K562 (cell line): Measurements from ENCODE around the gene KNSTRN. TPM values are rescaled to one million over a fixed set of nuclear protein-coding genes. Genes with fewer than 3 reads are reported as not detected.

Experiments used
- ATF6 ChIP-seq: sonication (generic); formaldehyde crosslinking; IDR thresholded peaks from 2 replicates; pipeline ENCODE4 v1.4.0; 2020; ENCODE audit warnings: mild to moderate bottlenecking, missing genetic modification reagents
- BCL6 ChIP-seq: fragments of 250-450 bp; sonication (Bioruptor Pico); IDR thresholded peaks from 2 replicates; pipeline ENCODE4 v1.4.0; 2020
- GATAD2A ChIP-seq: fragments of 450-650 bp; IDR thresholded peaks from 2 replicates; pipeline ENCODE4 v1.6.1; 2017
- HOXB6 ChIP-seq: fragments of 250-450 bp; sonication (Bioruptor Pico); IDR thresholded peaks from 2 replicates; pipeline ENCODE4 v1.5.1; 2022; ENCODE audit warnings: mild to moderate bottlenecking, borderline replicate concordance
- MTF1 ChIP-seq: fragments of 250-450 bp; sonication (Bioruptor Pico); IDR thresholded peaks from 2 replicates; pipeline ENCODE4 v1.9.0; 2021; ENCODE audit warnings: moderate library complexity, mild to moderate bottlenecking, inconsistent platforms, borderline replicate concordance
- MYBL2 ChIP-seq, 2 experiments: fragments of 450-650 bp in 1 of 2; sonication (generic) in 1 of 2; formaldehyde crosslinking in 1 of 2; IDR thresholded peaks; 2 replicates each; pipeline versions ENCODE4 v1.6.1 to v1.8.1; 2017 to 2022; ENCODE audit warnings: borderline replicate concordance in 1 of 2, inconsistent platforms in 1 of 2, low read depth in 1 of 2, mild to moderate bottlenecking in 1 of 2, missing genetic modification reagents in 1 of 2, moderate library complexity in 1 of 2
- NRF1 ChIP-seq, 2 experiments: fragments of 450-650 bp; IDR thresholded peaks in 1 of 2; conservative IDR thresholded peaks in 1 of 2; 2 replicates each; pipeline ENCODE4 v1.6.1; 2014; ENCODE audit warnings: mild to moderate bottlenecking in 2 of 2
- RBFOX2 ChIP-seq: fragments of 200-400 bp; formaldehyde crosslinking; IDR thresholded peaks from 2 replicates; pipeline ENCODE4 v1.6.1; 2017; ENCODE audit warnings: low read depth, mild to moderate bottlenecking, low read length, moderate library complexity
- REST ChIP-seq, 2 experiments: fragments of 450-650 bp; formaldehyde crosslinking in 1 of 2; IDR thresholded peaks; 2 replicates each; pipeline versions ENCODE4 v1.4.0 to v1.6.1; 2014 to 2020; ENCODE audit warnings: mild to moderate bottlenecking in 2 of 2, borderline replicate concordance in 1 of 2, low read depth in 1 of 2
- SRSF3 ChIP-seq: fragments of 200-400 bp; formaldehyde crosslinking; IDR thresholded peaks from 2 replicates; pipeline ENCODE4 v1.6.1; 2016; ENCODE audit warnings: mild to moderate bottlenecking, low read length, moderate library complexity; ENCODE audit not compliant: insufficient read depth
- TBL1XR1 ChIP-seq, 2 experiments: IDR thresholded peaks; 2 replicates each; pipeline ENCODE4 v1.6.1; 2012; ENCODE audit warnings: improper control_type of control experiment in 2 of 2, low read length in 2 of 2, mild to moderate bottlenecking in 1 of 2
- TSC22D4 ChIP-seq: fragments of 450-650 bp; IDR thresholded peaks from 2 replicates; pipeline ENCODE4 v1.6.1; 2016; ENCODE audit warnings: missing genetic modification characterization, missing biosample characterization, control low read depth
- ZNF24 ChIP-seq: fragments of 450-650 bp; IDR thresholded peaks from 2 replicates; pipeline ENCODE4 v1.6.1; 2016
- ZNF76 ChIP-seq: fragments of 250-450 bp; sonication (Bioruptor Pico); IDR thresholded peaks from 2 replicates; pipeline ENCODE4 v1.4.0; 2020; ENCODE audit warnings: mild to moderate bottlenecking, moderate library complexity, borderline replicate concordance
- polyA plus RNA-seq, 8 experiments: library from polyadenylated mRNA; depleted of rRNA in 4 of 8; stranded (reverse) in 5 of 8; unstranded in 3 of 8; fragments of >200 nt; fragmentation: Nextera tagmentation in 2 of 8; fragmentation: Illumina TruSeq in 1 of 8; extraction: Ambion mirVana in 2 of 8; extraction: Trizol in 1 of 8; gene quantifications; 2 replicates each; pipeline versions ENCODE4 v1.2.1 to v1.2.3, GENCODE V29; 2011 to 2014; ENCODE audit warnings: inconsistent platforms in 1 of 8, missing spikeins in 1 of 8
- total RNA-seq, 7 experiments: library from RNA; depleted of rRNA in 6 of 7; stranded (reverse); fragments of >200 nt in 6 of 7; fragmentation: Illumina TruSeq in 2 of 7; extraction: Trizol in 2 of 7; gene quantifications; 2 replicates each; pipeline versions ENCODE4 v1.2.1 to v1.2.3, GENCODE V29; 2011 to 2021; ENCODE audit warnings: low replicate concordance in 1 of 7
- TF ChIP-seq, protein P1 (sequence below): fragments of 250-450 bp; sonication (Bioruptor Pico); IDR thresholded peaks from 2 replicates; pipeline ENCODE4 v1.5.0; 2021
- TF ChIP-seq, protein P2 (sequence below): fragments of 450-650 bp; IDR thresholded peaks from 2 replicates; pipeline ENCODE4 v1.6.1; 2016; ENCODE audit warnings: low read depth, mild to moderate bottlenecking, moderate library complexity

The KNSTRN gene
- total and polyA plus RNA-seq, 9 of the 15 experiments (the other 6 are each of a cell fraction or from before 2014, with no cell fraction given): 48.7 to 88.2 (median 66.3) TPM

GRCh38 chr15:40427188-40427587, 44.7 kb downstream of the KNSTRN start (continued):
- TF ChIP-seq REST (IDR thresholded peaks at IDR 0.05; ENCODE audit: borderline replicate concordance) (no peak), REST (CRISPR knock-in tag; IDR thresholded peaks at IDR 0.05; ENCODE audit: low read depth) (no peak), BCL6 (CRISPR knock-in tag) (no peak), RBFOX2 (no peak), MTF1 (CRISPR knock-in tag) (no peak), ZNF24 (no peak), HOXB6 (CRISPR knock-in tag) (no peak), ATF6 (CRISPR knock-in tag) (no peak), TSC22D4 (tag) (no peak), TBL1XR1 (IDR thresholded peaks at IDR 0.05; ENCODE audit: low read length in 2 of 2) (no peak), MYBL2 (IDR thresholded peaks at IDR 0.05; ENCODE audit: low read depth) (no peak), MYBL2 (CRISPR knock-in tag; IDR thresholded peaks at IDR 0.05; ENCODE audit: borderline replicate concordance) (no peak), ZNF76 (CRISPR knock-in tag) (no peak), SRSF3 (no peak), GATAD2A (no peak), NRF1 (conservative IDR thresholded peaks at IDR 0.05 in 1 of 2, IDR thresholded peaks at IDR 0.05 in 1 of 2) (peak; percentile 67 to 75)
- TF ChIP-seq, protein P1, sequence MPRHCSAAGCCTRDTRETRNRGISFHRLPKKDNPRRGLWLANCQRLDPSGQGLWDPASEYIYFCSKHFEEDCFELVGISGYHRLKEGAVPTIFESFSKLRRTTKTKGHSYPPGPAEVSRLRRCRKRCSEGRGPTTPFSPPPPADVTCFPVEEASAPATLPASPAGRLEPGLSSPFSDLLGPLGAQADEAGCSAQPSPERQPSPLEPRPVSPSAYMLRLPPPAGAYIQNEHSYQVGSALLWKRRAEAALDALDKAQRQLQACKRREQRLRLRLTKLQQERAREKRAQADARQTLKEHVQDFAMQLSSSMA (CRISPR knock-in tag): no peak
- TF ChIP-seq, protein P2, sequence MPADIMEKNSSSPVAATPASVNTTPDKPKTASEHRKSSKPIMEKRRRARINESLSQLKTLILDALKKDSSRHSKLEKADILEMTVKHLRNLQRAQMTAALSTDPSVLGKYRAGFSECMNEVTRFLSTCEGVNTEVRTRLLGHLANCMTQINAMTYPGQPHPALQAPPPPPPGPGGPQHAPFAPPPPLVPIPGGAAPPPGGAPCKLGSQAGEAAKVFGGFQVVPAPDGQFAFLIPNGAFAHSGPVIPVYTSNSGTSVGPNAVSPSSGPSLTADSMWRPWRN: peak; percentile 62; the same call in 1 of the 2 replicates
